ENCODE measurements around the gene DTX1.

DNA sequence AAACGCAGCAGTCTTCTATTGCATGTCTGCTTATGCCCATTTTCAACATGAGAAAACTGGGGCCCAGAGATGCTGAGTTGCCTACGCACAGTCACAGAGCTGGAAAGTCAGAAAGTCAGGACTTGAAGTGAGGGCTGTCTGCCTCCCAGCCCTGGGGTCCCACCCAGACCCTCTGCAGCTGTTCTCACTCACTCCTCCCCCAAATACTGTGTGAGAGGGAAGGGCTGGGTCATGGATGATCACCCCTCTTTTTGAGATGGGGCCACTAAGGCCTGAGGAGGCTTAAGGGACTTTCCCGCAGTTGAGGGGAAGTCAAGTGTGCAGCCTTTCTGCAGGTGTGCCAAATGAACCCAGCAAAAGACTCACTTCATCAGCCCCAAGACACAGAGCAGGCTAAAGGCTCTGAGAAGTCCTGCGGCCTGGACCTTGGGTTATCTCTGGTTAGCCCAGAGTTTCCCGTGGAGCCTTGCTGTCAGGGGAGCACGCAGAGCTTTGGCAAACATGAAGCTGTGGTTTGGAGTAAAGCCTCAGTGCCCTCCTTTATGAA lies 18.7 kb downstream of the DTX1 start:
- TF ChIP-seq, protein P1, sequence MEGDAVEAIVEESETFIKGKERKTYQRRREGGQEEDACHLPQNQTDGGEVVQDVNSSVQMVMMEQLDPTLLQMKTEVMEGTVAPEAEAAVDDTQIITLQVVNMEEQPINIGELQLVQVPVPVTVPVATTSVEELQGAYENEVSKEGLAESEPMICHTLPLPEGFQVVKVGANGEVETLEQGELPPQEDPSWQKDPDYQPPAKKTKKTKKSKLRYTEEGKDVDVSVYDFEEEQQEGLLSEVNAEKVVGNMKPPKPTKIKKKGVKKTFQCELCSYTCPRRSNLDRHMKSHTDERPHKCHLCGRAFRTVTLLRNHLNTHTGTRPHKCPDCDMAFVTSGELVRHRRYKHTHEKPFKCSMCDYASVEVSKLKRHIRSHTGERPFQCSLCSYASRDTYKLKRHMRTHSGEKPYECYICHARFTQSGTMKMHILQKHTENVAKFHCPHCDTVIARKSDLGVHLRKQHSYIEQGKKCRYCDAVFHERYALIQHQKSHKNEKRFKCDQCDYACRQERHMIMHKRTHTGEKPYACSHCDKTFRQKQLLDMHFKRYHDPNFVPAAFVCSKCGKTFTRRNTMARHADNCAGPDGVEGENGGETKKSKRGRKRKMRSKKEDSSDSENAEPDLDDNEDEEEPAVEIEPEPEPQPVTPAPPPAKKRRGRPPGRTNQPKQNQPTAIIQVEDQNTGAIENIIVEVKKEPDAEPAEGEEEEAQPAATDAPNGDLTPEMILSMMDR (IDR thresholded peaks at IDR 0.05): no peak
- TF ChIP-seq POLR2A (IDR thresholded peaks at IDR 0.05): no peak
- TF ChIP-seq POLR2AphosphoS5 (IDR thresholded peaks at IDR 0.05): no peak

Data from suprapubic skin (tissue), 4 donors.